ENCODE data around the gene C1orf50.
"Not testable (repeated sequence)": the region's sequence is repeated elsewhere in the genome, so short reads cannot be mapped to it uniquely, and the experiment has no call there.

The C1orf50 gene

DNA sequence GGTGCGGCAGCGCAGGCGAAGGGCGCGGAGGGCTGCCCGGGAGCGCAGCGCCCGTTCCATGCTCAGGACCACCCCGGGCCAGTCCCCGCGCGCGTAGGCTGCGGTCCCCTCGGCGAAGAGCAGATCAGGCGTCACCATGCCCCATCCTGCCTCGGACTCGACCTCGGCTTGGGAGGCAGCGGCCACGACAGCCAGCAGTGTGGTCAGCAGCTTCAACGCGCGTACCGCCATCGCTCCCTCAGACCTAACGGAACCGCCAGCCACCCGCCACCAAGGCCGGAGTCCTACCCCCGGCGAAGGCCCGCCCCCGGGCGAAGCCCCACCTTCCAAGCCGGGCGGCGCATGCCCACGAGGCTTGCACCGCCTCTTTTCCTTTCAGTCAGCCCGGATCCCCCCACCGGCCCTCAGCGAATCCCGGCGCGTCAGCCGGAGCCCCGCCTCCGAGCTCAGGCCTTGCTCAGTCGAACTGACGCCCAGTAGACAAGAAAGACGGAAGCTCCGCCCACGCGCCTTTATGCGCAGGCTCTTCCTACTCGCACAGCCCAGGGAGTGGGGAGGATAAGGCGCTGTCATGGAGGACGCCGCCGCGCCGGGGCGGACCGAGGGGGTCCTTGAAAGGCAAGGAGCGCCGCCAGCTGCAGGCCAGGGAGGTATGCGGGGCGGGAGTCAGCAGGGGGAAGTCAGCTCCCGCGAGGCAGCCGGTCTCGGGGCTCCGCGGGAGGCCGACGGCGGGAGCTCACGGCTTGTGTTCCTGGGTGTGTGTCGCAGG, at the start of gene C1orf50, which contains the start of gene P3H1:
TSS of gene C1orf50 (plus strand) at position 509 of the 769 bp plus-strand sequence. CDS start at position 572, 63 bp downstream.
TSS of gene P3H1 (minus strand) at position 288 of the 769 bp plus-strand sequence. CDS start at position 231, 57 bp downstream.
- in situ Hi-C loops (cut with MboI; ENCODE audit: low sequenced_read_pairs), result no loop called here

DNA sequence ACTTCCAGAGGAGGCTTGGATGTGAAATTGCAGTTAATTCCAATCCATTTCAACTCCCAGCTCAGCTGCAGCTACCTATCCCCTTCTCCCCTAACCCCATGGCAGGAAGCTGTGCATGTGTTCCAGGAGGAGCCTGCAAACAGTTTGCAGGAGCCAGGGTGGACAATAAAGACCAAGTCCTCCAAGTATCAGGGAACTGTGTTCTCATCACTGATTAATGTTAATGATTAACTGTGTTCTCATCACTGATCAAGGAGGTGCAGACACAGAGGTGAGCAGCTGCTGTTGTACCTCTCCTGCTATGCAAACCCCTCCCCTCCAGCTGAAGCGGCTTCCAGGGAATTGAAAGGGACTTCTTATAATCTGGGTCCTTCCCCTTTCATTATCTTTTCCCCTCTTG, 46.2 kb upstream of the C1orf50 start:
- in situ Hi-C loops (cut with MboI; ENCODE audit: low sequenced_read_pairs), result no loop called here

DNA sequence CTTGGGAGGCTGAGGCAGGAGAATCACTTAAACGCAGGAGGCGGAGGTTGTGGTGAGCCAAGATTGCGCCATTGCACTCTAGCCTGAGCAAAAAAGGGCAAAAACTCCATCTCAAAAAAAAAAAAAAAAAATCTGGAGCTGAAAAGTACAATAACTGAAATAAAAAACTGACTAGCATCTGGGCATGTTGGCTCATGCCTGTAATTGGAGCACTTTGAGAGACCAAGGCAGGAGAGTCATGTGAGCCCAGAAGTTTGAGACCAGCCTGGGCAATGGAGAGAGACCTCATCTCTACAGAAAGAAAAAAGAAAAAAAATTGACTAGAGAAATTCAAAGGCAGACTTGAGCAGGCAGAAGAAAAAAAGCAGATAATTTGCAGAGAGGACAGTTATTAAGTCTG, 45.1 kb upstream of the C1orf50 start:
- in situ Hi-C loops (cut with MboI; ENCODE audit: low sequenced_read_pairs), result no loop called here

DNA sequence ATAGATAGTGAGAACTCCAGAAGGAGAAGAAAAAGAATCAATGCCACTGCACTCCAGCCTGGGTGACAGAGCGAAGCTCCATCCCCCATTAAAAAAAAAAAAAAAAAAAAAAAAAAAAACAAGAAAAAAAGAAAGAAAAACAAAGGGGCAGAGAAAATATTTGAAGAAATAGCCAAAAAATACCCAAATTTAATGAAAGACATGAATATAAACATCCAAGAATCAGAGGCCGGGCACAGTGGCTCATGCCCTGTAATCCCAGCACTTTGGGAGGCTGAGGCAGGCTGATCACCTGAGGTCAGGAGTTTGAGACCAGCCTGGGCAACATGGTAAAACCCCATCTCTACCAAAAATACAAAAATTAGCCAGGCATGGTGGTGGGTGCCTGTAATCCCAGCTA, 44.6 kb upstream of the C1orf50 start:
- in situ Hi-C loops (cut with MboI; ENCODE audit: low sequenced_read_pairs), result not testable (repeated sequence)

DNA sequence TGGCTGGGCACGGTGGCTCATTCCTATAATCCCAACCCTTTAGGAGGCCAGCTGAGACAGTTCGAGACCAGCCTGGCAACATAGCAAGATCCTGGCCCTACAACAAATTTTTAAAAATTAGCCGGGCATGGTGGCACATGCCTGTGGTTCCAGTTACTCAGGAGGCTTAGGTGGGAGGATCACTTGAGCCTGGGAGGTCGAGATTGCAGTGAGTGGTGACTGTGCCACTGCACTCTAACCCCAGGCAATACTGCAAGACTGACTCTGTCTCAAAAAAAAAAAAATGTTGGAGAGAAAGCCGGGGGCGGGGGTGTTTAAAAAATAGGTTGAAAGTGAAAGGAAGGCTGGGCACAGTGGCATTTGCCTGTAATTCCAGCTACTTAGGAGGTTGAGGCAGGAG, 43.5 kb upstream of the C1orf50 start:
- in situ Hi-C loops (cut with MboI; ENCODE audit: low sequenced_read_pairs), result no loop called here

DNA sequence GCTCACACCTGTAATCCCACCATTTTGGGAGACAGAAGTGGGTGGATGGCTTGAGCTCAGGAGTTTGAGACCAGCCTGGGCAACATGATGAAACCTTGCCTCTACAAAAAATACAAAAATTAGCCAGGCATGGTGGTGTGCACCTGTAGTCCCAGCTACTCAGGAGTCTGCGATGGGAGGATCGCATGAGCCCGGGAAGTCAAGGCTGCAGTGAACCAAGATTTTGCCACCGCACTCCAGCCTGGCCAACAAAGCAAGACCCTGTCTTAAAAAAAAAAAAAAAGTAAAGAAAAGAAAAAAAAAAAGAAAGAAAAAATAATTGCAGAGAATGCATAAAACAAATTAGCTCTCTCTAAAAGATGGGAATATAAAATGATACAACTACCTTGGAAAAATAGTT, 41.2 kb upstream of the C1orf50 start:
- in situ Hi-C loops (cut with MboI; ENCODE audit: low sequenced_read_pairs), result not testable (repeated sequence)

DNA sequence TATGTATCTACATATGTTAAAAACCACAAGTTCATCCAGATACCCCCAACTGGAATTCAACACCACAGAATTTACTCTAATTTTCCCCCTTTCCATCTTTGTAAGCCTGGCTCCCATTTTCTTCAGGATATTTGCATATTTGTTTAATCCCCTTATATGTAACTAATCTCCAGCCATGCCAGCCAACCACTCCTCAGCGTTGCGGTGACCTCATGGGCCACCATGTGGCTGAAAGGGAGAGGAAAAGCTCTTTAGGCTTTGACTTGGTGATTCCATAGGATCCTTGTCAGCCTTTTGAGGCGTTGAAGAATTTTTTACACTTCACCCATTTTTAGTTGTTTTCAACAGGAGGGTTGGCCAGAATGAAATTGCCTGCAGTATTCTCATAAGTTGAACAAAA, 37.0 kb upstream of the C1orf50 start:
- in situ Hi-C loops (cut with MboI; ENCODE audit: low sequenced_read_pairs), result no loop called here

DNA sequence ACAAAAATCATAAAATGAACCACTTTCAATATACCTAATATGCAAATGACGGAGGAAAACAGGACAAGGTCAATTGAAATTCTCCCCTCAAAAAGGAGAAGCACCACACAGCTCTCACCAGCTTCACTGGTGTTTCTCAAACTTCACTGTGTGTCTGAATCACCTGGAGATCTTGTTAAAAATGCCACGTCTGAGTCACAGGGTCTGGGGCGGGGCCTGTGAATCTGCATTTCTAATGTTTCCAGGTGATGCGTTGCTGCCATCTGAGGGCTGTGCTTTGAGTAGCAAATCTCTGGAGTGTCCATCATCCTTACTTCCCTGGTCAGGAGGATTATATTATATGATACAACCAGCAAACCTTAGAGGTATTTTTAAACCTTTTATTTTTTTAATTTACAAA, 36.1 kb upstream of the C1orf50 start:
- in situ Hi-C loops (cut with MboI; ENCODE audit: low sequenced_read_pairs), result no loop called here

DNA sequence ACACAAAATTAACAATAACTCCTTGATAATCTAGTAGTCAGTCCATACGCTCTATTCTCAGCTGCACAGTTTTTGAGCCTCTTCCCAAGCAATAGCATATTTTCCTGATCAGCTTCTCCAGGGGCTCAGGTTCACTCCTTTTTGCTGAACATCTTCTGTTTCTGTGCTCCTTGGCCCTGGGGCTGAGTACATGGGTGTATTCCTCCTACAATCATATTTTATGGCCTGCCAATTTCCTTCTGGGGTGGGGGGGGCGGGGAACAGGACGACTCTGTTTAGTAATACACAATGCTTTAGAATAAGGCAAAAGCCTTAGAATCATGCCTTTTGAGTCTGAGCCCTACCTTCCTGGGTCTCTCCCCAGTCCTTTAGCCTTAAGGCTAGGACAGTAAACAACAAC, 35.5 kb upstream of the C1orf50 start:
- in situ Hi-C loops (cut with MboI; ENCODE audit: low sequenced_read_pairs), result no loop called here

DNA sequence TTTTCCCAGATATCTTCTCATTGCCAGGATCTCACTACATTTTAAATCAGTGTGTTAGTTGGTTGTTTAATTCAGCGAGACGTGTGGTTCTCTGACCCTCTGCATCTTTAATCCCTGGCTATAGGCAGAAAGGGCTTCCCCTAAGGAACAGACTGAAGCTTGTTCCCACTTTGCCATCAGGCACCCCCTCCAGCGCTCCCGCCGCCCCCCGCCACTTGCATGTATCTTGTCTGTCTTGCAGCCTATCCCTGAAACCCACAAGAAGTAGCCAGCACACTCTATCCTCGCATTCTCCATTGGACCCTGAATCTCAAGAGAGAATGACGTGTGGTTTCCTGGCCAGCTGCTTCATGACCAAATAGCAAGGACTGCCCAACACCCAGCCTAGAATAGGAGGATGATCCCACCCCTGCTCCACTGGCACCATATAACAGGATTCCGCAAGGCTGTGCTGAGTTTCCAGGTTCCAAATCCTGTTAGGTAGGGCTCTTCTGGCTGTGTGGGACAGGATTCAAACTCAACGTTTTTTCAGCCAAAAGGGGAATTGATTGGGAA, 34.8 kb upstream of the C1orf50 start:
- in situ Hi-C loops (cut with MboI; ENCODE audit: low sequenced_read_pairs), result no loop called here

DNA sequence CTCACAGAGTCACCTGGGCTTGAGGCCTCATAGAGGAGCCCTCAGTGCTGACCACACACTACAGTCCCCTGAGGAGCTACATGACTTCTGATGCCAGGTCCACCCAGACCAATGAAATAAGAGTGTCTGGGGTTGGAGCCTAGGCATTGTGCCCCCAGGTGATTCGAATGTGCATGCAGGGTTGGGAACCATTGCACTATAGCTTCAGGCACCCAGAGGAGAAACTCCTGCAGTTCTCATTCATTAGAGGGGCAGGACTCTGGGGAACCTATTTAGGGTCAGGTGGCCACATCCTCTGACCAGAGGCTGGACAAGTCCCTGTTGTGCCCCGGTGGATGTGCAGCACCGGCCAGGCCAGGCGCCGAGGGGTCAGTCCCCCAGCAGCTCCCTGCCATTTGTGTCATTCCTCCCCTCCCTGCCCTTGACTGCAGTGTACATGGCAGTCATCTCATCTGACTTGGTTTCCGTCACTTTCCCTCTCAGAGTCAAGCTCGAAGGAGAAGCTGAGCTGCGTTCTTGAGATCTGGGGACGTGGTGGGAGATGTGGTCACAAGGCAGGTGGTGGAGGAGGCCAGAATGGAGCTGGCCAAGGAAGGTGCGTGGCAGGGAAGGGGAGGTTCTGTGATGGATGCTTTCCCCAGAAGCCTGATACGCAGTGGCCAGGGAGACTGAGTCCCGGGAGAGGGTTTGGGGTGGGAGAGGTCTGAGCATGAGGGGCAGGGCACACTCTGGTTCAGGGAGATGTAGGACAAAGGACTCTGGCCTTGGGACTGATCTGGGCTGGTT, 33.4 kb upstream of the C1orf50 start:
- in situ Hi-C loops (cut with MboI; ENCODE audit: low sequenced_read_pairs), result no loop called here

DNA sequence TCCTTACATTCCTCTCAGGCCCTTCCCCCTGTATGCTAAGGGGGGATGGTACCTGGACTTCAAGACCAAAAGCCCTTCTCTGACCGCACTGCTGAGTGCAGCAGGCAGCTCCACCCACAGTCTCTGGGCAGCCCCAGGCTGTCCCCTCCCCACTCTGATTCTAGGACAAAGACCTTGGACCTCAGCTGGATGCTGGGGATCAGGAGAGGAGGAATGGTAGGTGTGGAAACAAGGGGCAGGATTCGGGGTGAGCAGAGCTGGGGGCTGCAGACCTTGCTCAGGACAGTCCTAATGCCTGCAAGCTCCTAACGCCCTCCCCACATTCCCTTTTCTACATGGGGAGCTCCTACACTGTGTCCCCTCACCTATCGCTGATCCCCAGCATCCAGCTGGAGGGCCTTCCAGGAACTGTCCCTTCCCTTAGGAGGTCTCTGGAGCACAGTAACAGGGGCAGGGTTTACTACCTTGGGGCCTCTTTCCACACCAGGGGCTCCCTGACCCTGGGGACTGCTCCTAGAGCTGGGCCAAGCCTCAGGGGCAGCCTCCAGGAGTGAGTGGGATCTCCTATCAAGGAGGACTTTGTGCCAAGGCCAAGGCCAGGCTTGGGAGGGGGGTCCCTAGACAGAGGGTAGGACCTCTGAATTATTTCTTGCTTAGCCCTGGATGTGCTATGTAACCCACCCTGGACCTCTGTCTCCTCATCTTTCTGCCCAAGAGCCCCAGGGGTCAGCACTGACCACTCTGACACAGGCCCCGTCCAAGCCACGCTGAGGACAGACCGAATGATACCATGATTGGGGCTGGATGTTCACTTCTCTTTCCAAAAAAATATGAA, 32.6 kb upstream of the C1orf50 start:
- in situ Hi-C loops (cut with MboI; ENCODE audit: low sequenced_read_pairs), result no loop called here

DNA sequence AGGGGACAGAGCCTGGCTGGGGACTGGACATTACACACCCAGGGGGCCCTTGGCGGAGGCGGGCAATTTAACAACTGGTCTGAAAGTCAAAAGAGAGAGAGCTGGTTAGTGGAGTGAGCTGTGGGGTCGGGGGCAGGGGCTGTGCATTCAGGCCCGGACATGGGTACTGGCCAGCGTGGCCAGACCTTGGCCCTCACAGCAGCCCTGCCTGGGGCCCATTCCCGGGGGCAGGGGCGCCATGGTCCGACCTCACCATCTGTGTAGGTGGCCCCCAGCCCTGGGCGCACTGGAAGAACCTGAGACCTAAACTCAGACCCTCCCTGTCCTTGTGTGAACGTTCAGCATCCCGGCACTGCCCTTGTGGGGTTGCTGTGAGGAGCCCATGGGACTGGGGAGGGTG, 32.0 kb upstream of the C1orf50 start:
- in situ Hi-C loops (cut with MboI; ENCODE audit: low sequenced_read_pairs), result no loop called here

DNA sequence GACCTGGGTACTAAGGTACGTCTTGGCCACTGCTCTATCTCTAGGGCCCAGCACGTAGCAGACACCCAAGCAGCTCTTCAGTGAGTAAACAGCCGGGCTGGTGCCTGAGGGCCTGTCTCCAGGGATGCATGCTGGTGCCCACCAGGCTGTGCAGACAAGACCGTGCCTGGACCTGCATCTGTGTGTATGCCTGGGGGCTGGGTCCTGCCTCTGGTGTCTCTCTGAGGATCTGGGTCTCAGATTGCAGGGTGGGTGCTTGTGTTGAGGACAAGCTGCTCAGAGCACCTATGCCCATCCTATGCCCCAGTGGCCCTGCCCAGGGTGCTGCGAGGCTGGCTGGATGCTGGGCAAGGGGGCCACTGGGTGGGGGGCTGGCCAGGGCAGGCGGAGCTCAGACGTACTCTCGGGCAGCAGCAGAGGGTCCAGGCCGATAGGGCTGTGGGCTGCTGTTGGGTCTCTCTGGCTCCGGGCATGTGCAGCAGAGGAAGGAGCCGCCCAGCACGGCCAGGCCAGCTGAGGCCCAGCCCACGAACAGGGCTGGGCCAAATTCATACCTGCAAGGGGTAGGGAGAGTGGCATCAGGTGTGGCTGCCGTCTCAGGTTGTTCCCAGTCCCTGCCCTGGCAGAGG, 31.5 kb upstream of the C1orf50 start:
- in situ Hi-C loops (cut with MboI; ENCODE audit: low sequenced_read_pairs), result no loop called here

DNA sequence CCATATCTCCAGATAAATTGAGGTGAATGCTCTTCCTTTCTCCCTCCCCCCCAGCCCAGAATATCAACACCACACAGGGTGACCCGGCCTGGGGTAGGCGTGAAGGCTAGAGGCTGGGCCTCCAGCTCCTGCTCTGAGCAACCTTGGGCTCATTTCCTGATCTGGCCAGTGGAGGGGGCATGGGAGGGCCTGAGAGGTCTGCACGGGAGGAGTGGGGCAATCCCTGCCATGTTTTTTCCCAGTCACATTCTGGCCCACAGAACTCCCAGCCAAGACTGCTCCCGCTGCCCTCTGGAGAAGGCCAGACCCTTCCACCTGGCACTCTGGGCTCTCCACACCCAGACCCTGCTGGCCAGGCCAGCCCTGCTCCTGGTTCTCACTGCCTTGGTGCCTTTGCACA, 30.9 kb upstream of the C1orf50 start:
- in situ Hi-C loops (cut with MboI; ENCODE audit: low sequenced_read_pairs), result no loop called here

DNA sequence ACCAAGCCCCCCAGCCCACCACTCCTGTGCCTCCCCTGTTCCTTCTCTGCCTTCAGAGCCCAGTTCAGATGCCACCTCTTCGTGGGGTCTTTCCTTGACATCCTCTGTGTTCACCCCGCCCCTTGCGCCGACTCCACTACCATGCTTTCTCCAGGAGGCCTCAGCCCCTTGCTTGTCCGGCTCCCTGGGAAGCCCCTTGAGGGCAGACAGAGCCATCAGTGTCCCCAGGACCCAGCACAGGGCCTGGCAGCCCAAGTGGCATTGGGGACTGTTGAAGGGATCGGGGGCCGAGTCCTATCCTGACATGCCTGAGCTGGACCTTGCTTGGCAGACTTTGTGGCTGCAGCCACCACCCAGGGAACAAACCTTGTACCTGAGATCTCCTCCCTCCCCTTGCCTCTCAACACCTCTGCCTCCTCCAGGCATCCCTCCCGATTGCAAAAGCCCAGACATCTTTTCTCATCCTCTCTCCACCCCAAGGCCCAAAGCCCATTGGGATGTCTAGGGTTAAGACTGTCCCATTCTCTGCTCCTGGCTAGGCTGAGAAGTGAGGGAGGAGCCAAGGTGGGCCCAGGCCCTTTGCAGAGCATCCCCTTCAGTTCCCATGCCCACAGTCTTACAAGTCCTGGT, 30.4 kb upstream of the C1orf50 start:
- in situ Hi-C loops (cut with MboI; ENCODE audit: low sequenced_read_pairs), result no loop called here

DNA sequence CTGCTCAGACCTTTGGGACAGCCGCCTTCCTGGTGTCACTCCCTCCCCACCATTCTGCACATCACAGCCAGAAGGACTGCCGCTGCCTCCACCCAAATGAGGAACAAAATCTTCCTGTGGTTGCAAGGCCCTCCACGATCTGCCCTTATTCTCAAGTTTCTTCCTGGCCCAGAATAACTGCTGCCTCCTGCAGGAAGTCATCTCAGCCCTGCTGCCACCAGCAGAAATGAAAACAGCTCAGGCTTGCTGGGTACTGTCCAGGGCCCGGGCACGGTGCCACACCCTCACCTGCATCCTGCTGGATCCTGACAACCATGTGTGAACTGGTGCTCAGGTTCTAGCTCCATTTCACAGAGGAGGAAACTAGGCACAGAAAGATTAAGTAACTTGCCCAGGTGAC, 29.8 kb upstream of the C1orf50 start:
- in situ Hi-C loops (cut with MboI; ENCODE audit: low sequenced_read_pairs), result no loop called here

DNA sequence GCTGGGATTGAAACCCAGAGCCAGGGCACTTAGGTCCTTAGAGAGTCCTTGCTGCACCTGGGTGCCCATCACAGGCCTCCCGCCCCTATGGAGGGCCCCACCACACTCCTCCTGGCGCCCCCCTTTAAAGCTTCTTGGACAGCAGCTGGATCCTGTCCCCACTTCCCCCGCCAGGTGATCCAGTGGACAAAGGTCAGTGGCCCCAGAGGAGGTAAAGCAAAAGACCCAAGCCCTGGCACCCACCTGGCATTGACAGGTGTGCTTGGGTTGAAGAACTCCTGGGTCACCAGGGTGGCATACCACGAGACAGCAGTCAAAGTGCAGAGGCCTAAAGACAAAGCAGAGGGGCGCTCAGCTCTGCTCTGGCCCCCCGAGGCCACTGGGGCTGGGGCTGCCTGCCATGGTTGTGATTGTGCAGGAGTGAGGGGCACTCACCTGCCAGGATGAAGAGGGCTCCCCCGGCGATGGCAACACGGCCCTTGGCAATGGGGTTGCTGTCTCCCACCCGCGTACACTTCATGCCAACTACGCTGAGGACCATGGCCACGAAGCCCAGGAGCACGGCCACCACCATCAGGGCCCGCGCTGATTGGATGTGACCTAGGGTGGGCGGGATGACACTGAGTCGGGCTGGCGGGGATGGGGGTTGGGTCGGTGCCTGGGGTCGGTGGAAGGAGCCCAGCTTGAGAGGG, 28.9 kb upstream of the C1orf50 start:
- in situ Hi-C loops (cut with MboI; ENCODE audit: low sequenced_read_pairs), result no loop called here

DNA sequence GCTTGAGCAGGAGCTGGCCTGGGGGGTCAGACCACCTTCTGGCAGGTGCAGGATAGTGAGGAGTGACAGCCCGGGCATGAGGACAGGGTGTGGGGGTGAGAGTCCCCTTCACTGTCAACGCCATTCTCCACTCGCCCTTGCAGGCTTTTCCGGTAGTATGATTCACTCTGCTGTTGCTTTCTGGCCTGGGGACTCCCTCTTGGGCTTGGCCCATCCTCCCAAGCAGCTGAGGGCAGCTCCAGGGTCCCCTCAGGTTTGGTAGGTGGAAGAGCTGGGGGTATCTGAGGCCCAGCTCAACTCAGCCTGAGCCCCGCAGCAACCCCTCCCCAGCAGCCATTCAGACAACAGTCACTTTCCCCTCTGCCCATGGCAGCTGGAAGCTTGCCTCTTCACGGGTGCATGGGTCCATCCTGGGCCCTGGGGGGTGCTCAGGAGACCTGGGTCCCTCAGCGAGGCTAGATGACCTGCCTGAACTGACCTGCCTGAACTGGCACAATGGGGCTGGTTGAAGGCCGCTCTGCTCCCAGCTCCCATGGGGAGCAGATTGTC, 28.3 kb upstream of the C1orf50 start:
- in situ Hi-C loops (cut with MboI; ENCODE audit: low sequenced_read_pairs), result no loop called here
